HG02759 (cell line): ENCODE results near the gene DMRTA2.
"Not testable (repeated sequence)": the region's sequence is repeated elsewhere in the genome, so short reads cannot be mapped to it uniquely, and the experiment has no call there.

ENCODE experiments used
- ATAC-seq: cut with Tn5 transposase; IDR thresholded peaks from one replicate; pipeline ENCODE4 v1.9.1; 2021; ENCODE audit warnings: mild to moderate bottlenecking, moderate library complexity; ENCODE audit not compliant: unreplicated experiment

DMRTA2 gene

DNA sequence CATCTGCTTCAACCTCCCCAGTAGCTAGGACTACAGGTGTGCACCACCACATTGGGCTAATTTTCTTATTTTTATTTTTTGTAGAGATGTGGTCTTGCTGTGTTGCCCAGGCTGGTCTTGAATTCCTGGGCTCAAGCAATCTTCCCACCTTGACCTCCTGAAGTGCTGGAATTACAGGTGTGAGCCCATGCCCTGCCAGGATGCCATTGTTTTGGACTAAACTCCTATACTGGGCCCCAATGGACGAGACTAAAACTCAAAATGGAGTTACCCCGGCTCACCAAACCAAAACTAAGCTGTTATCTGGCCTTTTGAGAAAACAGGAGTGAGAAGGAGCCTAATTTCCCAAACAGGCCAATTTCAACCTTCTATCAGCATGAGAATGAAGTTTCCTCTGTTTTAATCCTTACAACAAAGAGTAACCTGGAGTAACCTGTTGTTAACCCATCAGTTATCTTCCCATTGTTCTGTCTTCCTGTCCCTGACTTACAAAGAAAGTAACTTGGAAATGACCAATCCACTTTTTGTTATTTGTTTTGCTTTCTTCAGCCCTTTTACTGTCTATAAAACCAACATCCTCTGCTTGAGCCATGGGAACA, 29.6 kb downstream of the DMRTA2 start:
- ATAC-seq: no peak

DNA sequence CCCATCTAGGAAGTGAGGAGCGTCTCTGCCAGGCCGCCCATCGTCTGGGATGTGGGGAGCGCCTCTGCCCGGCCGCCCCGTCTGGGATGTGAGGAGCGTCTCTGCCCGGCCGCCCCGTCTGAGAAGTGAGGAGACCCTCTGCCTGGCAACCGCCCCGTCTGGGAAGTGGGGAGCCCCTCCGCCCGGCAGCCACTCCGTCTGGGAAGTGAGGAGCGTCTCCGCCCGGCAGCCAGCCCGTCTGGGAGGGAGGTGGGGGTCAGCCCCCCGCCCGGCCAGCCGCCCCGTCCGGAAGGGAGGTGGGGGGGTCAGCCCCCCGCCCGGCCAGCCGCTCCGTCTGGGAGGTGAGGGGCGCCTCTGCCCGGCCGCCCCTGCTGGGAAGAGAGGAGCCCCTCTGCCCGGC, 41.7 kb downstream of the DMRTA2 start:
- ATAC-seq: not testable (repeated sequence)

DNA sequence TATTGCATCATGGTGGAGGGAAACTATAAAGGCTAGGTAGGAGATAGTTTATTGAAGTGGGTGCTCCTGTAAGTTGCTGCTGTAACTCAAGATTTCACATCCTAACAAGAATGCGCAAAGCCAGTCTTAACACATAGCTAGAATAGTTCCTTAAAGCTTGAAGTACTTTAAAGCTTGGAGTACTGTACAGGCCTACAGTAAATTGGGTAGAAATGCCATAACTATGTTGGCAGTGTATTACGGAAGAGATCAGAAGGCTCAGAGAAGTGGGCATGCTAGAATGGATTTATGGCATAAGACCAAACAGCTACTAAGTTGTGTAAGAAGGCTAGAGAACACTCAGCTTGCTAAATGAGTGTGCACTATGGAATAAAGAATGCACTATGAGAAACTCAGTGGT, 44.5 kb downstream of the DMRTA2 start:
- no peak for ATAC-seq

DNA sequence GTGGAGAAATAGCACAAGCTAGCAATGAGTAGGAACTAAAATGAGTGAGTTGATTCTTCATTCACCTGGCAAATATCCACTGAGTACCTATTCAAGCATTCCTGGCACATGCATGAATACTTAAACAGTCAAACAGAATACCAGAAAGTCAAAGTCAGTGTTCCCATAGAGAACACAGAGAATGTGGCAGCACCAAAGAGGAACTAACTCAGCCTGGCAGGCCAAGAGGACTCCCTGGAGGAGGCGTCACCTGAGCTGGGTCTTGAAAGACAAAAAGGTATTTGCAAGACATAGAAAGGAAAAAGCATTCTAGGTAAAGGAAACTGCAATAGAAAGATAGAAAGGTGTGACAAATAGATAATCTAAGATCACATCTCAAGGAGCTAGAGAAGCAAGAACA, 49.7 kb downstream of the DMRTA2 start:
- ATAC-seq: no peak

DNA sequence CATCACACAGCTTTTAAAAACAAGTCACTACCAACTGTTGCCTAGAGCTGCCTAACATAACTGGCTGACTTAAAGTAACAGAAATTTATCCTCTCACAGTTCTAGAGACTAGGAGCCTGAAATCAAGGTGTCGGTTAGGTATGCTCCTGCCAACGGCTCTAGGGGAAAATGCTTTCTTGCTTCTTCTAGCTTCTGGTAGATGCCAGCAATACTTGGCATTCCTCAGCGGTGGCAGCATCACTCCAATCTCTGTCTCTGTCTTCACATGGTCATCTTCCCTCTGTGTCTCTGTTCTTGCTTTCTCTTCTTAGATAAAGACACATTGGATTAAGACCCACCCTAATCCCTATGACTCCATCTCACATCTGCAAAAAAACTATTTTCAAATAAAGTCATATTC, 51.5 kb downstream of the DMRTA2 start:
- ATAC-seq: no peak

DNA sequence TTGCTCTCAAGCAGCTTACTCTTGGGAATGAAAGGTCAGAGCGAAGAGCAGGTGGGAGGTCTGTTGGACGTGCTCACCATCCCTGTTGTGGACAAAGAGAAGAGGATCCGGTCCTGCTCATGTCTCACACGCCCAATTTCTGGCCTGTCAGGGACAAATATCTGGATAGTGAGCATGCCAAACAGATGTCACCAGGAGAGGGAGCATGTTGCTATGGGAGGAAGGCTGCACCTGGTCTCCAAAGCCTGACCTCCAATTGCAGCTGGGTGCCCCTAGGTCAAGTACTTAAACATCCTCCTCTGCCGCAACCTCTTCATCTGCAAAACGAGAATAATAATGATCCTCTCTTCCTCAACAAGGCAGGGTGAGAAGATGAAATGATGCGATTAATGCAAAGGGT, 53.4 kb downstream of the DMRTA2 start:
- no peak for ATAC-seq

DNA sequence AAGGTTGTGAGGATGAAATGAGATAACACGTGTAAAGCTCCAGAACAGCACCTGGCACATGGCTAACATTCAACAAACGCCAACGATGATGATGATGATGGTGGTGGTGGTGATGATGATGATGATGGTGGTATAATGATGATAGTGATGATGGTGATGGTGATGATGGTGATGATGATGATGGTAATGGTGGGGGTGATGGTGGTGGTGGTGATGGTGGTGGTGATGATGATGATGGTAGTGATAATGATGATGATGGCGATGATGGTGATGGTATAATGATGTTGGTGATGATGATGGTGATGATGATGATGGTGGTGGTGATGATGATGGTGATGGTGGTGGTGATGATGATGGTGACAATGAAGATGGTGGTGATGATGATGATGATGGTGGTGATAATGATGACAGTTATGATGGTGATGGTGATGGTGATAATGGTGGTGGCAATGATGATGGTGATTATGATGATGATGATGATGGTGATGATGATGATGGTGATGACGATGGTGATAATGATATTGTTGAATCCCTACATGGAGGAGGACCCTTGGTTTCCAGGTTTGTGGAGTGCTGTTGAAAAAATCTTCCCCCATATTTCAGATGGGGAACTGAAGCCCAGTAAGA, 54.1 kb downstream of the DMRTA2 start:
- no peak for ATAC-seq

DNA sequence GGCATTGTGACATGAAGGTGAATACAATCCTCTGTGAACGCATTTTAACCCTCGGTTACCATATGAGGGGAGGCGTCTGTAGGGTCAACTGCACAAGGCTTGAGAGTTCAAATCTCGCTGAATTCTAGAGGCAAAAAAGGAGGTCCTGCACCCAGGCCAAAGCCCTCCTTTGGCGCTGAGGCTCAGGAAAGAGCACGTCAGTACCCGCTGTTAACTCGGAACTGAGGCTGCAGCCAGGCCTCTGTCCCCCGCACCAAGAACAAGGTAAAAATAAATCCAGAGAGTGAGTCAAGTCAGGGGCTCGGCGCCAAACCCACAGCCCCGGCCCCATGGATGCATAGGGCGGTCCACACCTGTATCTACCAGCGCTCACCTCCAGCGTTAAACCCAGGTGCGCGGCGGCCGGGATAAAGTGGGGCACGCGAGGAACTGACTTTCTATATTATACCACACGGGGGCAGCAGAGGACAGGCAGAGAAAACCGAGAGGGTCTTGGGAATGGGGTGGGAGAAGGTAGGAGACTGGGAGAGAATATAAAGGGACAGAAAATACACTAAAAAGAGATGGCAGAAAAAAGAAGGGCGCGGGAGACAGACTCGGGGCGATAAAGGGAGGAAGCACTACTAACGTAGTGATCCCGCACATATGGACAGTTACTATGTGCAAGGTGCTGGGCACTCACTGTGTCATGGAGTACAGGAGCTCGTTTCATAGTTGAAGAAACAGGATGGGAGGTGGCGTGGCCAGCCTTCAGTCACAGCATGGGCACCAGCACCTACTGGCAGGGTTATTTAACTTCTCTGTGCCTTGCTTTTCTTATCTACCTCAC, 54.9 kb downstream of the DMRTA2 start:
- ATAC-seq: peak; percentile 72
